Muscle layer of duodenum (tissue), 2 donors: ENCODE measurements around the gene JOSD2.
"Not testable (repeated sequence)": the region's sequence is repeated elsewhere in the genome, so short reads cannot be mapped to it uniquely, and the experiment has no call there.

Source experiments
- H3K27ac ChIP-seq: one replicate; pipeline ENCODE4 v1.7.0; 2013; ENCODE audit warnings: mild to moderate bottlenecking, low read length
- H3K27me3 ChIP-seq: one replicate; pipeline ENCODE4 v1.7.0; 2013; ENCODE audit warnings: low read depth, mild to moderate bottlenecking, control low read depth, low read length
- H3K36me3 ChIP-seq, 2 donors: one replicate each; pipeline ENCODE4 v1.7.0; 2013; ENCODE audit warnings: low read length in 2 of 2, control low read depth in 1 of 2, mild to moderate bottlenecking in 1 of 2; ENCODE audit not compliant: insufficient read depth in 2 of 2, control insufficient read depth in 1 of 2
- H3K4me1 ChIP-seq, 2 donors: one replicate each; pipeline ENCODE4 v1.7.0; 2013; ENCODE audit warnings: low read length in 2 of 2, mild to moderate bottlenecking in 2 of 2, control low read depth in 1 of 2, moderate library complexity in 1 of 2; ENCODE audit not compliant: insufficient read depth in 2 of 2, control insufficient read depth in 1 of 2
- H3K4me3 ChIP-seq, 2 donors: one replicate each; pipeline ENCODE4 v1.7.0; 2013; ENCODE audit warnings: low read length in 2 of 2, low read depth in 1 of 2, mild to moderate bottlenecking in 1 of 2
- H3K9me3 ChIP-seq, 2 donors: one replicate each; pipeline ENCODE4 v1.7.0; 2013; ENCODE audit warnings: low read length in 2 of 2, control low read depth in 1 of 2, mild to moderate bottlenecking in 1 of 2; ENCODE audit not compliant: control insufficient read depth in 1 of 2
- donor health status: healthy.

JOSD2 gene

GRCh38 chr19:50477751-50478515 lies 33.1 kb downstream of the JOSD2 start:
- no peaks in the 10 kb centered on the region for H3K27me3 ChIP-seq
- H3K36me3 ChIP-seq: peaks cover 0 to 39% of the 10 kb centered on the region in 2 donors
- H3K4me3 ChIP-seq: peak overlapping the region; percentile 18 to 85
- peaks cover 4 to 13% of the 10 kb centered on the region in 2 donors for H3K4me1 ChIP-seq
- H3K9me3 ChIP-seq: no peaks in the 10 kb centered on the region
- H3K27ac ChIP-seq: no peak overlapping the region

- Histone ChIP-seq H3K4me3 (peak overlapping the region; percentile 85 to 88), H3K27ac (peak overlapping the region; percentile 60), H3K27me3 (no peaks in the 10 kb centered on the region), H3K36me3 (peaks cover 0 to 30% of the 10 kb centered on the region in 2 donors), H3K9me3 (no peaks in the 10 kb centered on the region), H3K4me1 (peaks cover 4 to 13% of the 10 kb centered on the region in 2 donors)
These were observed 34.1 kb downstream of the JOSD2 start for GRCh38 chr19:50476907-50477238.

- H3K4me3 ChIP-seq: peak within 1 kb of the TSS; percentile 85 to 88
- H3K36me3 ChIP-seq: peaks cover 0 to 25% of the 10 kb centered on the region in 2 donors
- H3K27me3 ChIP-seq: no peaks in the 10 kb centered on the region
- H3K4me1 ChIP-seq: peaks cover 4 to 13% of the 10 kb centered on the region in 2 donors
- H3K27ac ChIP-seq: peak within 1 kb of the TSS; percentile 60
- H3K9me3 ChIP-seq: no peaks in the 10 kb centered on the region
These were observed 34.6 kb downstream of the JOSD2 start, which contains the start of the genes EMC10 and GARIN5A for GRCh38 chr19:50476224-50476906. EMC10 (plus strand) TSS chr19:50476507; CDS start chr19:50476545, 38 bp downstream. GARIN5A (minus strand) TSS chr19:50476848; CDS start chr19:50476388, 460 bp downstream.

GRCh38 chr19:50475736-50476223 lies 35.2 kb downstream of the JOSD2 start:
- Histone ChIP-seq H3K4me1 (peaks cover 4 to 13% of the 10 kb centered on the region in 2 donors), H3K27me3 (no peaks in the 10 kb centered on the region), H3K4me3 (peak overlapping the region in 1 of 2 donors; percentile 85), H3K9me3 (no peaks in the 10 kb centered on the region), H3K27ac (no peak overlapping the region), H3K36me3 (peaks cover 0 to 20% of the 10 kb centered on the region in 2 donors)

GRCh38 chr19:50475101-50475568 lies 35.9 kb downstream of the JOSD2 start:
- no peaks in the 10 kb centered on the region for H3K9me3 ChIP-seq
- no peak overlapping the region for H3K4me3 ChIP-seq
- peaks cover 4 to 13% of the 10 kb centered on the region in 2 donors for H3K4me1 ChIP-seq
- H3K36me3 ChIP-seq: peaks cover 0 to 13% of the 10 kb centered on the region in 2 donors
- H3K27me3 ChIP-seq: no peaks in the 10 kb centered on the region
- no peak overlapping the region for H3K27ac ChIP-seq

- not testable (repeated sequence) for H3K9me3 ChIP-seq, H3K36me3 ChIP-seq, H3K27me3 ChIP-seq, H3K27ac ChIP-seq, H3K4me3 ChIP-seq
- peaks cover 4 to 13% of the 10 kb centered on the region in 2 donors for H3K4me1 ChIP-seq
These were observed 37.7 kb downstream of the JOSD2 start for GRCh38 chr19:50473336-50473735.

GRCh38 chr19:50468818-50469217 lies 42.2 kb downstream of the JOSD2 start:
- Histone ChIP-seq H3K36me3 (no peaks in the 10 kb centered on the region), H3K4me3 (no peak overlapping the region), H3K4me1 (no peaks in the 10 kb centered on the region), H3K27ac (no peak overlapping the region), H3K27me3 (no peaks in the 10 kb centered on the region), H3K9me3 (no peaks in the 10 kb centered on the region)

- H3K9me3 ChIP-seq: no peaks in the 10 kb centered on the region
These were observed 43.4 kb downstream of the JOSD2 start for GRCh38 chr19:50467566-50467965.

GRCh38 chr19:50466706-50467039 lies 44.3 kb downstream of the JOSD2 start:
- Histone ChIP-seq H3K9me3 (no peaks in the 10 kb centered on the region), H3K27ac (no peak overlapping the region), H3K27me3 (no peaks in the 10 kb centered on the region), H3K4me1 (no peaks in the 10 kb centered on the region), H3K4me3 (no peak overlapping the region), H3K36me3 (no peaks in the 10 kb centered on the region)

More at GRCh38 chr19:50467566-50467965, 43.4 kb downstream of the JOSD2 start:
- H3K4me3 ChIP-seq: no peak overlapping the region
- H3K4me1 ChIP-seq: no peaks in the 10 kb centered on the region
- no peaks in the 10 kb centered on the region for H3K27me3 ChIP-seq
- H3K27ac ChIP-seq: no peak overlapping the region
- no peaks in the 10 kb centered on the region for H3K36me3 ChIP-seq

GRCh38 chr19:50465986-50466705 lies 44.8 kb downstream of the JOSD2 start:
- H3K36me3 ChIP-seq: no peaks in the 10 kb centered on the region
- no peak overlapping the region for H3K27ac ChIP-seq
- no peaks in the 10 kb centered on the region for H3K27me3 ChIP-seq
- H3K4me3 ChIP-seq: no peak overlapping the region
- no peaks in the 10 kb centered on the region for H3K9me3 ChIP-seq
- no peaks in the 10 kb centered on the region for H3K4me1 ChIP-seq

GRCh38 chr19:50465000-50465399 lies 46.0 kb downstream of the JOSD2 start:
- Histone ChIP-seq H3K27ac (no peak overlapping the region), H3K27me3 (no peaks in the 10 kb centered on the region), H3K4me3 (no peak overlapping the region), H3K36me3 (no peaks in the 10 kb centered on the region), H3K4me1 (no peaks in the 10 kb centered on the region), H3K9me3 (no peaks in the 10 kb centered on the region)
